ENCODE data around the gene SOAT1.

Gene SOAT1

GRCh38 chr1:179313004-179313403 is 19.4 kb downstream of the SOAT1 start:
- Histone ChIP-seq H4K20me1 (ENCODE audit: control insufficient read depth, insufficient read depth, low read depth, low read length) (no peaks in the 10 kb centered on the region), H3K36me3 (ENCODE audit: control insufficient read depth, low read length) (0 out of 2 replicates have a peak, but pooled peaks cover 3% of the 10 kb centered on the region), H3K9me3 (ENCODE audit: control insufficient read depth, insufficient read depth, low read length) (no peaks in the 10 kb centered on the region), H3K4me1 (ENCODE audit: control insufficient read depth, low read length) (peaks cover 2% of the 10 kb centered on the region), H3K4me2 (ENCODE audit: low read length) (no peak overlapping the region), H3K27ac (ENCODE audit: low read depth, low read length) (no peak overlapping the region), H3K79me2 (ENCODE audit: control insufficient read depth, low read length) (peaks cover 8% of the 10 kb centered on the region; the same call in 1 of the 2 replicates), H3K9me2 (replicated peaks; ENCODE audit: control insufficient read depth, low read length) (no peaks in the 10 kb centered on the region), H3K27me3 (ENCODE audit: control insufficient read depth, low read length) (no peaks in the 10 kb centered on the region), H3F3A (ENCODE audit: control insufficient read depth, insufficient read depth) (no peaks in the 10 kb centered on the region), H3K4me3 (ENCODE audit: low read length) (no peak overlapping the region)
- TF ChIP-seq EZH2phosphoT487 (IDR thresholded peaks at IDR 0.05; ENCODE audit: borderline replicate concordance, low read length), result no peak
- TF ChIP-seq CTCF (IDR thresholded peaks at IDR 0.05; ENCODE audit: low read depth, low read length, poor library complexity, severe bottlenecking), result no peak

GRCh38 chr1:179314928-179315327 is 21.3 kb downstream of the SOAT1 start:
- Histone ChIP-seq H3K79me2 (ENCODE audit: control insufficient read depth, low read length) (peaks cover 11% of the 10 kb centered on the region; the same call in 1 of the 2 replicates), H3K36me3 (ENCODE audit: control insufficient read depth, low read length) (0 out of 2 replicates have a peak, but pooled peaks cover 3% of the 10 kb centered on the region), H3K4me3 (ENCODE audit: low read length) (no peak overlapping the region), H3K4me1 (ENCODE audit: control insufficient read depth, low read length) (peaks cover 12% of the 10 kb centered on the region), H3K27ac (ENCODE audit: low read depth, low read length) (no peak overlapping the region), H3K4me2 (ENCODE audit: low read length) (no peak overlapping the region), H3K9me3 (ENCODE audit: control insufficient read depth, insufficient read depth, low read length) (no peaks in the 10 kb centered on the region), H3K27me3 (ENCODE audit: control insufficient read depth, low read length) (no peaks in the 10 kb centered on the region), H3F3A (ENCODE audit: control insufficient read depth, insufficient read depth) (no peaks in the 10 kb centered on the region), H4K20me1 (ENCODE audit: control insufficient read depth, insufficient read depth, low read depth, low read length) (no peaks in the 10 kb centered on the region), H3K9me2 (replicated peaks; ENCODE audit: control insufficient read depth, low read length) (no peaks in the 10 kb centered on the region)
- TF ChIP-seq CTCF (IDR thresholded peaks at IDR 0.05; ENCODE audit: low read depth, low read length, poor library complexity, severe bottlenecking), result no peak
- TF ChIP-seq EZH2phosphoT487 (IDR thresholded peaks at IDR 0.05; ENCODE audit: borderline replicate concordance, low read length), result no peak

GRCh38 chr1:179318491-179318890 is 24.9 kb downstream of the SOAT1 start:
- H3K9me3 ChIP-seq (ENCODE audit: control insufficient read depth, insufficient read depth, low read length), result no peaks in the 10 kb centered on the region
- peaks cover 12% of the 10 kb centered on the region for H3K4me1 ChIP-seq (ENCODE audit: control insufficient read depth, low read length)
- H3K79me2 ChIP-seq (ENCODE audit: control insufficient read depth, low read length), result peaks cover 17% of the 10 kb centered on the region
- TF ChIP-seq CTCF (IDR thresholded peaks at IDR 0.05; ENCODE audit: low read depth, low read length, poor library complexity, severe bottlenecking) (no peak), EZH2phosphoT487 (IDR thresholded peaks at IDR 0.05; ENCODE audit: borderline replicate concordance, low read length) (no peak)
- H3K27me3 ChIP-seq (ENCODE audit: control insufficient read depth, low read length), result no peaks in the 10 kb centered on the region
- H3K9me2 ChIP-seq (replicated peaks; ENCODE audit: control insufficient read depth, low read length), result no peaks in the 10 kb centered on the region
- H3F3A ChIP-seq (ENCODE audit: control insufficient read depth, insufficient read depth), result no peaks in the 10 kb centered on the region
- H3K27ac ChIP-seq (ENCODE audit: low read depth, low read length), result no peak overlapping the region
- H3K4me3 ChIP-seq (ENCODE audit: low read length), result no peak overlapping the region
- H4K20me1 ChIP-seq (ENCODE audit: control insufficient read depth, insufficient read depth, low read depth, low read length), result no peaks in the 10 kb centered on the region
- H3K36me3 ChIP-seq (ENCODE audit: control insufficient read depth, low read length), result peaks cover 12% of the 10 kb centered on the region
- no peak overlapping the region for H3K4me2 ChIP-seq (ENCODE audit: low read length)
